GM21786 (cell line): Measurements from ENCODE around the gene SSX3.
"Not testable (repeated sequence)": the region's sequence is repeated elsewhere in the genome, so short reads cannot be mapped to it uniquely, and the experiment has no call there.

Experiments used
- ATAC-seq: cut with Tn5 transposase; IDR thresholded peaks from one replicate; pipeline ENCODE4 v1.9.1; 2021; ENCODE audit not compliant: unreplicated experiment

SSX3 gene

GRCh38 chrX:48356315-48357094 is at the start of gene SSX3:
SSX3 (minus strand) TSS chrX:48356703; CDS start chrX:48355249, 1,454 bp downstream.
- not testable (repeated sequence) for ATAC-seq

DNA sequence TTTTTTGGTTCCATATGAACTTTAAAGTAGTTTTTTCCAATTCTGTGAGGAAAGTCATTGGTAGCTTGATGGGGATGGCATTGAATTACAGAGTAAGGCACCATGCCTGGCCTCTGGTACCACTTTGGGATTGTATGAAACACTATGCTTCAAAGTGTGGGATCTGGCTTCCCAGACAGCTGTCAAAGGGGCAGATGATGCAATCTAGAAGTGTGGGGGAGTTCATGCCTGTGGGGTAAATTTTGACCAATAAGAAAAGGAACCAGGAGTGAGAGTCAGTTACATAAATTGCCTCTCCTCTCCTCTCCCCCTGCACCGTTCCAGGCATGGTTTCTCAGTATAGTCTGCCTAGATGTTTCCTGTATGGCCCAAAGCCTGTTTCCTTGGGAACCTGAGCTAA is 41.3 kb upstream of the SSX3 start:
- ATAC-seq: not testable (repeated sequence)

DNA sequence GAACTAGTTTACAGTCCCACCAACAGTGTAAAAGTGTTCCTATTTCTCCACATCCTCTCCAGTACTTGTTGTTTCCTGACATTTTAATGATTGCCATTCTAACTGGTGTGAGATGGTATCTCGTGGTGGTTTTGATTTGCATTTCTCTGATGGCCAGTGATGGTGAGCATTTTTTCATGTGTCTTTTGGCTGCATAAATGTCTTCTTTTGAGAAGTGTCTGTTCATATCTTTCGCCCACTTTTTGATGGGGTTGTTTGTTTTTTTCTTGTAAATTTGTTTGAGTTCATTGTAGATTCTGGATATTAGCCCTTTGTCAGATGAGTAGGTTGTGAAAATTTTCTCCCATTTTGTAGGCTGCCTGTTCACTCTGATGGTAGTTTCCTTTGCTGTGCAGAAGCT is 40.4 kb upstream of the SSX3 start:
- ATAC-seq: not testable (repeated sequence)

- ATAC-seq: not testable (repeated sequence)
Observed at GRCh38 chrX:48383239-48383638, 26.7 kb upstream of the SSX3 start, which contains the start of gene SSX4. SSX4 (plus strand) TSS chrX:48383539; CDS start chrX:48384054, 515 bp downstream.

DNA sequence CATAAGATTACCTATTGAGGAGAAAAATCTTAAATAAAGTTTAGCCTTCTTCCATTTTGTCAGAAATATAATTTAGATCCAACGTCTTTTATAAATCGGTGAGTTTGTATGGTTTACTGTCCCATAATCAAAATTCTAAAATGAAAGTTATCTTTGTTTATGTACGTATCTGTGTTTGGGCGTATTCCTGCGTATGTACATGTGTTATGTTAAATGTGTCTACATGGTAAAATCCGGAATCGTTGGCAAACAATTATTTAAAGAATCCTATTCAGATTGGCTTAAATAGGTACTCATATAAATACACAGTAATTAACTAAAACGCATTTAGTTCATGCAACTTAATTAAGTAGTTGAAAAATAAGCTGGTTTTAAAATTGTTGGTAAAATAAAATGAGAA is 13.9 kb upstream of the SSX3 start:
- not testable (repeated sequence) for ATAC-seq

GRCh38 chrX:48367717-48368408 is 11.4 kb upstream of the SSX3 start:
- not testable (repeated sequence) for ATAC-seq

DNA sequence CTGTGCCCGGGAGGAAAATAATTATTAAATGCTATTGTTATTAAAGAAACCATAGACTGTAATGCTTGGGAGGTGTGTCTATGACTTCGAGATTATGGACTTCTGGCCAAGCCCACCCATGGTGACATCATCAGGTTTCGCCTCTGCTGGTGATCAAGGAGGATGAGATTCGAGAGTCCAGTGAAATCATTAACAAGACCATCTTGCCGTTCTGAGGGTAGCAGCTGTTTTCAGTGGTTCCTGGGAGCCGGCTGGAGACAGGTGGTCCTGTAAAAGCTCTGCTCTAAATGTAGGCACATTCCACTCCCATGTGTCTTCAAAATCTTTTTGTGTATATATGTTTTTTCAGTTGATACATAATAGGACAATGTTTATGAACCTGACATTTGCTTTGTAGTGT is 2.8 kb upstream of the SSX3 start:
- not testable (repeated sequence) for ATAC-seq

GRCh38 chrX:48357681-48358080 is 1.2 kb upstream of the SSX3 start:
- no peak for ATAC-seq

- not testable (repeated sequence) for ATAC-seq
Observed at GRCh38 chrX:48346059-48346458, 10.4 kb downstream of the SSX3 start.

GRCh38 chrX:48313996-48314395 is 42.5 kb downstream of the SSX3 start:
- not testable (repeated sequence) for ATAC-seq

GRCh38 chrX:48306175-48306574 is 50.3 kb downstream of the SSX3 start:
- ATAC-seq: no peak
